Left lung (tissue), 10 donors: Measurements from ENCODE around the gene P4HA1. TPM values are rescaled to one million over a fixed set of nuclear protein-coding genes. Genes with fewer than 3 reads are reported as not detected.
A peak's percentile ranks its signal among the peaks of the same experiment; 100 is the strongest.

Experiments
- ATAC-seq: fragments of 200-7000 bp; cut with Tn5 transposase; one replicate; pipeline ENCODE4 v1.9.1; 2020; ENCODE audit warnings: moderate library complexity
- DNase-seq, 4 donors: peaks; one replicate each; pipeline ENCODE4 v3.0.0-alpha.2; 2013 to 2020
- H3K27ac ChIP-seq, 2 donors: fragments of 200-600 bp; sonication (generic) in 1 of 2; one replicate each; pipeline versions ENCODE4 v1.5.0 to v1.8.0; 2020 to 2021
- H3K27me3 ChIP-seq, 2 donors: fragments of 200-600 bp; sonication (generic) in 1 of 2; one replicate each; pipeline versions ENCODE4 v1.5.0 to v1.8.0; 2020 to 2021
- H3K36me3 ChIP-seq, 2 donors: fragments of 200-600 bp; sonication (generic) in 1 of 2; one replicate each; pipeline versions ENCODE4 v1.5.0 to v1.8.0; 2020 to 2021
- H3K4me1 ChIP-seq, 2 donors: fragments of 200-600 bp; one replicate each; pipeline ENCODE4 v1.8.0; 2021
- H3K4me3 ChIP-seq, 2 donors: fragments of 200-600 bp; sonication (generic) in 1 of 2; one replicate each; pipeline versions ENCODE4 v1.5.0 to v1.8.0; 2020 to 2021; ENCODE audit warnings: mild to moderate bottlenecking in 1 of 2
- H3K9me3 ChIP-seq, 2 donors: fragments of 200-600 bp; sonication (generic) in 1 of 2; one replicate each; pipeline versions ENCODE4 v1.5.0 to v1.8.0; 2020 to 2021
- CTCF ChIP-seq, 2 donors: fragments of 200-600 bp; sonication (generic) in 1 of 2; IDR thresholded peaks; one replicate each; pipeline versions ENCODE4 v1.5.0 to v1.8.0; 2021; ENCODE audit warnings: antibody characterized with exemption in 2 of 2
- intact Hi-C, 2 donors: fragments of 100-400 bp; cut with DNase I; formaldehyde crosslinking; loops; one replicate each; pipeline versions ENCODE4 v1.11.2 to v1.14.2; 2022
- polyA plus RNA-seq, 6 donors: library from polyadenylated mRNA; unstranded; fragments of 120-200 nt; gene quantifications; one replicate each; pipeline ENCODE4 v1.2.1, GENCODE V29; 2013; ENCODE audit not compliant: insufficient read length in 6 of 6
- total RNA-seq, 2 donors: library from RNA; stranded (reverse); fragmentation: NEBNext Ultra II Directional; extraction: Animal tissue kit (Norgen Biotek cat#: 25700); gene quantifications; one replicate each; pipeline ENCODE4 v1.2.1, GENCODE V29; 2021
- donor health status: DM: no; HTN: yes; CAD: no.
- donor health status: DM: no; HTN: no; CAD: no.

Gene P4HA1
- total and polyA plus RNA-seq, 8 donors, result 47.4 to 94.4 (median 66.0) TPM

- no peak overlapping the region for H3K4me3 ChIP-seq
- intact Hi-C loops, result no loop called here
- DNase-seq (no peak), ATAC-seq (peak; percentile 16)
- no peak overlapping the region for H3K27ac ChIP-seq
- H3K36me3 ChIP-seq, result peaks cover 0 to 68% of the 10 kb centered on the region in 2 donors
- TF ChIP-seq CTCF (IDR thresholded peaks at IDR 0.05), result no peak
- no peaks in the 10 kb centered on the region for H3K27me3 ChIP-seq
- peaks cover 0 to 5% of the 10 kb centered on the region in 2 donors for H3K4me1 ChIP-seq
- no peaks in the 10 kb centered on the region for H3K9me3 ChIP-seq
These were observed 78.0 kb downstream of the P4HA1 start for GRCh38 chr10:73018632-73019031.

GRCh38 chr10:73017955-73018480 lies 78.6 kb downstream of the P4HA1 start:
- intact Hi-C loops, result no loop called here
- H3K9me3 ChIP-seq, result no peaks in the 10 kb centered on the region
- H3K4me1 ChIP-seq, result peaks cover 0 to 5% of the 10 kb centered on the region in 2 donors
- H3K4me3 ChIP-seq, result no peak overlapping the region
- no peak overlapping the region for H3K27ac ChIP-seq
- TF ChIP-seq CTCF (IDR thresholded peaks at IDR 0.05), result no peak
- H3K27me3 ChIP-seq, result no peaks in the 10 kb centered on the region
- ATAC-seq (peak; percentile 86), DNase-seq (peak in 1 of 4 donors; percentile 42)
- peaks cover 0 to 71% of the 10 kb centered on the region in 2 donors for H3K36me3 ChIP-seq

- intact Hi-C loops, result no loop called here
- H3K27me3 ChIP-seq, result no peaks in the 10 kb centered on the region
- no peak overlapping the region for H3K4me3 ChIP-seq
- TF ChIP-seq CTCF (IDR thresholded peaks at IDR 0.05), result no peak
- H3K36me3 ChIP-seq, result peaks cover 0 to 76% of the 10 kb centered on the region in 2 donors
- H3K9me3 ChIP-seq, result no peaks in the 10 kb centered on the region
- no peak for DNase-seq
- ATAC-seq, result no peak
- H3K4me1 ChIP-seq, result peaks cover 0 to 5% of the 10 kb centered on the region in 2 donors
- H3K27ac ChIP-seq, result no peak overlapping the region
These were observed 80.9 kb downstream of the P4HA1 start for GRCh38 chr10:73015779-73016178.

- intact Hi-C loops, result no loop called here
- H3K27ac ChIP-seq, result no peak overlapping the region
- TF ChIP-seq CTCF (IDR thresholded peaks at IDR 0.05), result no peak
- H3K4me1 ChIP-seq, result no peaks in the 10 kb centered on the region
- H3K36me3 ChIP-seq, result peaks cover 0 to 56% of the 10 kb centered on the region in 2 donors
- no peak overlapping the region for H3K4me3 ChIP-seq
- DNase-seq (no peak), ATAC-seq (no peak)
- H3K27me3 ChIP-seq, result no peaks in the 10 kb centered on the region
- no peaks in the 10 kb centered on the region for H3K9me3 ChIP-seq
These were observed 92.8 kb downstream of the P4HA1 start for GRCh38 chr10:73003822-73004221.

- H3K27me3 ChIP-seq, result no peaks in the 10 kb centered on the region
- H3K27ac ChIP-seq, result no peak overlapping the region
- intact Hi-C loops, result no loop called here
- TF ChIP-seq CTCF (IDR thresholded peaks at IDR 0.05), result no peak
- H3K36me3 ChIP-seq, result peaks cover 0 to 28% of the 10 kb centered on the region in 2 donors
- DNase-seq, result no peak
- H3K4me3 ChIP-seq, result no peak overlapping the region
- no peaks in the 10 kb centered on the region for H3K4me1 ChIP-seq
- H3K9me3 ChIP-seq, result peaks cover 0 to 9% of the 10 kb centered on the region in 2 donors
- no peak for ATAC-seq
These were observed 95.7 kb downstream of the P4HA1 start for GRCh38 chr10:73000973-73001372.
